Aorta (tissue), 5 donors: ENCODE data around the gene BMP2. TPM values are rescaled to one million over a fixed set of nuclear protein-coding genes. Genes with fewer than 3 reads are reported as not detected.

ENCODE experiments used
- ATAC-seq: fragments of 200-7000 bp; cut with Tn5 transposase; one replicate; pipeline ENCODE4 v1.9.1; 2022; ENCODE audit warnings: moderate library complexity; ENCODE audit not compliant: low FRiP score
- DNase-seq, 2 donors: peaks; one replicate each; pipeline ENCODE4 v3.0.0-alpha.2; 2020
- H3K27ac ChIP-seq, 2 donors: one replicate each; pipeline ENCODE4 v1.5.1; 2013; ENCODE audit warnings: low read length in 2 of 2, mild to moderate bottlenecking in 2 of 2, moderate library complexity in 2 of 2, control low read depth in 1 of 2, inconsistent platforms in 1 of 2, low read depth in 1 of 2
- H3K27me3 ChIP-seq, 2 donors: one replicate each; pipeline ENCODE4 v1.6.1; 2013; ENCODE audit warnings: control low read depth in 1 of 2, low read length in 1 of 2, mild to moderate bottlenecking in 1 of 2, moderate library complexity in 1 of 2; ENCODE audit not compliant: insufficient read depth in 2 of 2, control insufficient read depth in 1 of 2
- H3K36me3 ChIP-seq, 2 donors: one replicate each; pipeline ENCODE4 v1.6.1; 2013; ENCODE audit warnings: control low read depth in 1 of 2, low read length in 1 of 2, mild to moderate bottlenecking in 1 of 2; ENCODE audit not compliant: insufficient read depth in 2 of 2, control insufficient read depth in 1 of 2
- H3K4me1 ChIP-seq, 2 donors: one replicate each; pipeline ENCODE4 v1.6.1; 2013; ENCODE audit warnings: low read length in 2 of 2, control low read depth in 1 of 2, mild to moderate bottlenecking in 1 of 2, moderate library complexity in 1 of 2; ENCODE audit not compliant: insufficient read depth in 2 of 2, control insufficient read depth in 1 of 2
- H3K4me3 ChIP-seq, 2 donors: one replicate each; pipeline ENCODE4 v1.5.1; 2013; ENCODE audit warnings: low read length in 2 of 2, control low read depth in 1 of 2, mild to moderate bottlenecking in 1 of 2
- H3K9me3 ChIP-seq: one replicate; pipeline ENCODE4 v1.6.1; 2013; ENCODE audit warnings: mild to moderate bottlenecking, low read length; ENCODE audit not compliant: control insufficient read depth
- WGBS, 2 donors: extraction: QIAGEN DNeasy Blood & Tissue Kit; methylation state at CpG; one replicate each; pipeline ENCODE4 v1.1.7; 2013; 5-methylcytosine and 5-hydroxymethylcytosine counted together
- intact Hi-C, 2 donors: fragments of 100-400 bp; cut with DNase I; formaldehyde crosslinking; loops; one replicate each; pipeline versions ENCODE4 v1.14.2 to v1.15.0; 2022
- polyA plus RNA-seq, 2 donors: library from polyadenylated mRNA; stranded (reverse); fragments of 200-250 nt; gene quantifications; one replicate each; pipeline ENCODE4 v1.2.3, GENCODE V29; 2013
- total RNA-seq, 2 donors: library from RNA; stranded (reverse); fragmentation: NEBNext Ultra II Directional; extraction: Animal tissue kit (Norgen Biotek cat#: 25700); gene quantifications; one replicate each; pipeline ENCODE4 v1.2.1, GENCODE V29; 2021
- donor health status: healthy with polysubstance abuse.
- donor health status: Bipolar disorder and iron deficiency.
- donor health status: DM: no; HTN: no; CAD: no.
- donor health status: DM: no; HTN: no; CAD: no.
- donor health status: DM: yes; HTN: yes; CAD: no.

BMP2 gene
- total and polyA plus RNA-seq, 4 donors = 1.3 to 15.9 (median 3.1) TPM

GRCh38 chr20:6783752-6784151 lies 16.3 kb downstream of the BMP2 start:
- Histone ChIP-seq H3K36me3 (no peaks in the 10 kb centered on the region), H3K9me3 (no peaks in the 10 kb centered on the region), H3K27me3 (no peaks in the 10 kb centered on the region), H3K27ac (no peak overlapping the region), H3K4me1 (no peaks in the 10 kb centered on the region), H3K4me3 (no peak overlapping the region)
- intact Hi-C loops = no loop called here
- DNase-seq = no peak
- ATAC-seq = no peak
- WGBS, 2 donors = 81 to 86% methylated on average over 5 of the region's 5 CpGs

GRCh38 chr20:6784210-6784631 lies 16.7 kb downstream of the BMP2 start:
- H3K27ac ChIP-seq = no peak overlapping the region
- intact Hi-C loops = no loop called here
- DNase-seq (no peak), ATAC-seq (no peak)
- H3K36me3 ChIP-seq = no peaks in the 10 kb centered on the region
- no peaks in the 10 kb centered on the region for H3K27me3 ChIP-seq
- no peaks in the 10 kb centered on the region for H3K4me1 ChIP-seq
- WGBS, 2 donors = 78 to 79% methylated on average over 5 of the region's 5 CpGs
- no peaks in the 10 kb centered on the region for H3K9me3 ChIP-seq
- H3K4me3 ChIP-seq = no peak overlapping the region

GRCh38 chr20:6784767-6785166 lies 17.3 kb downstream of the BMP2 start:
- Histone ChIP-seq H3K4me3 (no peak overlapping the region), H3K9me3 (no peaks in the 10 kb centered on the region), H3K27ac (no peak overlapping the region), H3K4me1 (no peaks in the 10 kb centered on the region), H3K27me3 (no peaks in the 10 kb centered on the region), H3K36me3 (no peaks in the 10 kb centered on the region)
- intact Hi-C loops = no loop called here
- WGBS, 2 donors = 87% methylated on average over 3 of the region's 3 CpGs
- DNase-seq (no peak), ATAC-seq (no peak)

- H3K9me3 ChIP-seq = no peaks in the 10 kb centered on the region
- H3K27me3 ChIP-seq = no peaks in the 10 kb centered on the region
- intact Hi-C loops = no loop called here
- ATAC-seq (no peak), DNase-seq (no peak)
- H3K4me3 ChIP-seq = no peak overlapping the region
- H3K36me3 ChIP-seq = no peaks in the 10 kb centered on the region
- H3K4me1 ChIP-seq = no peaks in the 10 kb centered on the region
- H3K27ac ChIP-seq = no peak overlapping the region
- 89 to 93% methylated on average over 2 of the region's 2 CpGs for WGBS, 2 donors
Measured at GRCh38 chr20:6786548-6786947, 19.1 kb downstream of the BMP2 start.

GRCh38 chr20:6792789-6793188 lies 25.3 kb downstream of the BMP2 start:
- Histone ChIP-seq H3K36me3 (no peaks in the 10 kb centered on the region), H3K9me3 (no peaks in the 10 kb centered on the region), H3K27me3 (no peaks in the 10 kb centered on the region), H3K27ac (no peak overlapping the region), H3K4me1 (no peaks in the 10 kb centered on the region), H3K4me3 (no peak overlapping the region)
- WGBS, 2 donors = 86 to 92% methylated on average over 4 of the region's 4 CpGs
- ATAC-seq (no peak), DNase-seq (no peak)
- intact Hi-C loops = no loop called here

GRCh38 chr20:6802227-6802626 lies 34.7 kb downstream of the BMP2 start:
- H3K4me1 ChIP-seq = no peaks in the 10 kb centered on the region
- H3K36me3 ChIP-seq = no peaks in the 10 kb centered on the region
- ATAC-seq (no peak), DNase-seq (no peak)
- no peak overlapping the region for H3K4me3 ChIP-seq
- intact Hi-C loops = loop anchor here in 1 of 2 donors (5.0 kb wide), 1 partner anchor 470 kb away; no protein-coding TSS in a partner anchor
- no peaks in the 10 kb centered on the region for H3K9me3 ChIP-seq
- H3K27ac ChIP-seq = no peak overlapping the region
- H3K27me3 ChIP-seq = no peaks in the 10 kb centered on the region
- WGBS, 2 donors = 94 to 97% methylated on average over 2 of the region's 2 CpGs

- no peaks in the 10 kb centered on the region for H3K36me3 ChIP-seq
- no peak for DNase-seq
- WGBS, 2 donors = 82 to 90% methylated on average over 1 of the region's 1 CpG
- H3K27me3 ChIP-seq = no peaks in the 10 kb centered on the region
- intact Hi-C loops = no loop called here
- ATAC-seq = no peak
- H3K9me3 ChIP-seq = no peaks in the 10 kb centered on the region
- H3K27ac ChIP-seq = no peak overlapping the region
- no peak overlapping the region for H3K4me3 ChIP-seq
- no peaks in the 10 kb centered on the region for H3K4me1 ChIP-seq
Measured at GRCh38 chr20:6806275-6806674, 38.8 kb downstream of the BMP2 start.

DNA sequence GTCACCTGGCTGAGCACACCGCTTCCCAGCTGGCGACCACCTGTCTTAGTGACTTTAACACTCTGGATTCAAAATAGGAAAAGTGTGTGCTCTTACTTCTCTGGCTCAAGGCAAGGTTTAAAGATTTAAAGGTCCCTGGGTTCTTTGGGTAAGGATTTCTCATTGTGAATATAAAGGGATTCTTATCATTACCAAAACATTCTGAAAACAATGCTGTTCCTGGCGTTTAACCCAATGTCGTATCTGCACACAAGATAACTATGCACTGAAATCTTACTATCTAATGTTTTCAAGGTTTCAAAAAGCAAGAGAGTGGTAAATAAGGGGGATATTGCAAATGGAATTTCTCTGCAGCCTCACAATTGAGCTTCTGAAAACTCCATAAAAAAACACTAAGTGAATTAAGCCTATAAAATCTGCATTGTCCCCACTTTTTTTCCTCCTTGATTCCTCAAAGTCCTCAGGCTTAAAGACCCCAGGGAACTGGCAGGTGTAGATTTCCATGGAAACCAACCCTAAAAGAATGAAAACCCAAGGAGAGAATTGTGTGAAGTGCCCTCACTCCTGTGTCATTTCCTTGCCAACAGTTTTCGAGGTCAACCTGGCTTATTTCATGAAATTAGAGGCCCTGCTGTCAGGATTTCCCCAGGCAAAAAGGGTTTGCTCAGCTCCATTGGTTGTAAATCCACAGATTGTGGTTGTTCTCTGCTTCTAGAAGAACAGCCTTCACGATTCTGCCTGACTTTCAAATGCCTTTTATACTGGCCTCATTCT lies 44.0 kb downstream of the BMP2 start:
- 36 to 39% methylated on average over 6 of the region's 6 CpGs for WGBS, 2 donors
- intact Hi-C loops = no loop called here
- no peak overlapping the region for H3K4me3 ChIP-seq
- ATAC-seq = no peak
- H3K9me3 ChIP-seq = no peaks in the 10 kb centered on the region
- H3K4me1 ChIP-seq = no peaks in the 10 kb centered on the region
- no peak for DNase-seq
- H3K36me3 ChIP-seq = no peaks in the 10 kb centered on the region
- no peak overlapping the region for H3K27ac ChIP-seq
- no peaks in the 10 kb centered on the region for H3K27me3 ChIP-seq

- intact Hi-C loops = no loop called here
- no peak for ATAC-seq
- 78 to 82% methylated on average over 6 of the region's 6 CpGs for WGBS, 2 donors
Measured at GRCh38 chr20:6812530-6812929, 45.0 kb downstream of the BMP2 start.

More at GRCh38 chr20:6812530-6812929, 45.0 kb downstream of the BMP2 start:
- Histone ChIP-seq H3K27ac (no peak overlapping the region), H3K36me3 (no peaks in the 10 kb centered on the region), H3K27me3 (no peaks in the 10 kb centered on the region), H3K4me1 (no peaks in the 10 kb centered on the region), H3K9me3 (no peaks in the 10 kb centered on the region), H3K4me3 (no peak overlapping the region)
- DNase-seq = no peak
